Measurements from ENCODE around the gene DYRK2.
"Not testable (repeated sequence)": the region's sequence is repeated elsewhere in the genome, so short reads cannot be mapped to it uniquely, and the experiment has no call there.

Gene DYRK2

DNA sequence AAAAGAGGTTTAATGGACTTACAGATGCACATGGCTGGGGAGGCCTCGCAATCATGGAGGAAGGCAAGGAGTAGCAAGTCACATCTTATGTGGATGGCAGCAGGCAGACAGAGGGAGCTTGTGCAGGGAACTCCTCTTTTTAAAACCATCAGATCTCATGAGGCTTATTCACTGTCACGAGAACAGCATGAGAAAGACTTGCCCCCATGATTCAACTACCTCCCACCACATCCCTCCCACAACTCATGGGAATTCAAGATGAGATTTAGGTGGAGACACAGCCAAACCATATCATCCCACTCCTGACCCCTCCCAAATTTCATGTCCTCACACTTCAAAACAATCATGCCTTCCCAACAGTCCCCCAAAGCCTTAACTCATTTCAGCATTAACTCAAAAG, 24.0 kb downstream of the DYRK2 start:
- FAIRE-seq: not testable (repeated sequence)

GRCh38 chr12:67673509-67673908, 25.0 kb downstream of the DYRK2 start:
- FAIRE-seq: not testable (repeated sequence)

GRCh38 chr12:67674417-67674816, 25.9 kb downstream of the DYRK2 start:
- FAIRE-seq: no peak

DNA sequence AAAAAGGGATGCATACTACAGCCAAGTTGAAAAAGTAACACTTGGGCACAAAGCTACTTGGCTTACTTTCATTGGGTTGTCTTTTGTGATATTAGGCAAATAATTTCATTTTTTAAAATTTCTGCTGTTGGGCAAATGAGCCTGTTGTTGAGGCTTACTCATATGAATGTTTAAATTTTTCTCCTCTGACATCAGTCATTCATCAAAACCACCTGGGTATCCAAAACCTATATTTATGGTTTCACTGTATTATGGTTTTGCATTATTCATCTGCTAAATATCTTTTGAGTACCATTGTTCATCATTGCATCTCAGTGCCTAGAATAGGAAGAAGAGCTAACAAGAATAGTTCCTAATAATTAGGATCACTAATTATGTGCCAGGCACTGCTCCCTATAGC, 28.1 kb downstream of the DYRK2 start:
- FAIRE-seq: no peak

DNA sequence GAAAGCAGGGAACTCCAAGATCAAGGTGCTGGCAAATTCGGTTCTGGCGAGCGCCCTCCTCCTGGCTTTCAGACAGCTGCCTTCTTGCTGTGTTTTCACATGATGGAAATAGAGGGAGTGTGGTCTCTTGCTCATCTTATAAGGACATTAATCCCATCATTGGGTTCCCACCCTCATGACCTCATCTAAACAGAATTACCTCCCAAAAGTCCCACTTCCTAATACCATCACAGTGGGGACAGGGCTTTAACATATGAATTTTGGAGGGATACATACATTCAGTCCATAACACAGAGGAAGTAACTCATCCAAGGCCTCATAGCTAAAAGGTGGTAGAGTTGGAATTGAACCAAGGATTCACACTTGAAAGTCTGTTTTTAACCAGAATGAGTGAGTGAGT, 28.6 kb downstream of the DYRK2 start:
- FAIRE-seq: no peak

DNA sequence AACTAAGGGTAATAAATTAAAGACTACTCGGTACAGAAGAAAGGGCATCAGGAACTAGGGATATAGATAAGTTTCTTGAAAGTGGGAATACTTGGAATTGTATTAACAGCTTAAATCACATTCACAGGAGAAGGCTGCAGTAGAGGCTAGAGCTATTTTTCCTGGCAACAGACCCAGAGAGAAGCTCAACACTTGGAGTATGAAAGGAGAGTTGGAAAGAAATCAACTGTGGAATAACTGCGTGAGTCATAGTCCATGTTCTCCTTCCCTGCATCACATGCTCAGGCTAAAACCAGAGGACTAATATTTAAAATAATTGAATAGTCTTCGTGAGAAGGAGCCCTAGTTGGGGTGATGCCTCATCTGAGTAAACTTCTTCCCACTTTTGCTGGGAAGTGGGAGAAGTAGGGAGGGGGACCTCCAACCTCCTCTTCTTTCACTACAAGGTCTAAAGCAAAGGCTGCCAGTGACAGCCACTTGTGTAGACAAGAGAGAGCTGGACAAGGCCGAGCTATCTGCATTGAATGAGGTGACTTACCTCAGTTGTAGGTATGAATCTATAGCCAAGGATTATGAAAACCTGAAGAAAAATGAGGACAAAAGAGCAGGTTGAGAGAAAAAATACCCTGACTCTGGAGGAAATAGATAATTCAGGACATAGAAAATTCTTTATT, 32.7 kb downstream of the DYRK2 start:
- no peak for FAIRE-seq

- FAIRE-seq: no peak
Measured at GRCh38 chr12:67681941-67682620, 33.5 kb downstream of the DYRK2 start.

DNA sequence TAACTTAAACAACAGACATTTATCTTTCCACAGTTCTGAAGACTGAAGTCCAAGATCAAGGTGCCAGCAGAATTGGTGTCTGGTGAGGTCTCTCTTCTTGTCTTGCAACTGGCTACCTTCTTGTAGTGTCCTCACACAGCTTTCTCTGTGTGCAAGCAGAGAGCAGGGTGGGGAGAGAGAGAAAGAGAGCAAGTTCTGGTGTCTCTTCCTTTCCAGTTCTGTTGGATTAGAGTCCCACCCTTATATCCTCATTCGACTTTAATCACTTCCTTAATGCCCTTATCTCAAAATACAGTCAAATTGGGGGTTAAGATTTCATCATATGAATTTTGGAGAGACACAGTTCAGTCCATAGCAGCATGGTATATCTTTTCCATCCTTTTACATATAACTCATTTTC, 40.8 kb downstream of the DYRK2 start:
- no peak for FAIRE-seq

GRCh38 chr12:67690656-67691055, 42.1 kb downstream of the DYRK2 start:
- FAIRE-seq: no peak

DNA sequence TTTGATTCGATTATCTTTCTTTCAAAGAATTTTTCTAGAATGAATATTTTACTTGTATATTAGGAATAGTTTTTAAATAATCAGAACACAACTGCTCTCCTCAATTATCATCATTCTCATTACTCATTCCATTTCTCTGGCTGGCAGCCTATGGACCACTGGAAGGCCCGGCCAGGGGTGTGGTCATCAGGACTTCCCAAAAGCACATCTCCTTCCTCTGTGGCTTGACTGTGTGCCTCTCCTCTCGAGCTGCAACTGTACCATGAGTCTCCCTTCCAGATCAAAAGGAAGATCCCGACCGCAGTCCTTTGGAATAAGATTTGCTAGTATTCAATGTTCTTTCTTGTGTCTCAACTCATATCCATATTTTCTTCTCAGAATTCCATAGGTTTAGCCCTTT, 42.7 kb downstream of the DYRK2 start:
- no peak for FAIRE-seq

GRCh38 chr12:67692135-67692534, 43.6 kb downstream of the DYRK2 start:
- FAIRE-seq: no peak

DNA sequence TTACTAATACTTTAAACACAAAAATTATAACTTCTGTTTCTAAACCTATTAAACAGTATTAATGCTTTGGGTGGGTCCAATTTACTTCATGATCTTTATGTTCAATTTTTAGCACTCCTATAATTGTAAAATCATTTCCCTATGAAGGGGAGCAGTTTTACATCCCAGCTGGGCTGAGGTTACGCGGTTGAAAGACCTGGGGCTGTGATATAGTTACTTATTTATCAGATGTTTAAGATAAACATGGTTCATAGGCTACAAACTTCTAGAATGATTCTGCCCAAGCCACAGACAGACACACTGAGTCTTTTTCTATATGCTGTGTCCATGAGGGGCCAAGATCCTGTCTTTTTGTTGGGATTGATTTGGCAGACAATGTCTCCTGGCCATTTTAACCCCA, 44.4 kb downstream of the DYRK2 start:
- no peak for FAIRE-seq

- no peak for FAIRE-seq
Measured at GRCh38 chr12:67693894-67694293, 45.3 kb downstream of the DYRK2 start.

DNA sequence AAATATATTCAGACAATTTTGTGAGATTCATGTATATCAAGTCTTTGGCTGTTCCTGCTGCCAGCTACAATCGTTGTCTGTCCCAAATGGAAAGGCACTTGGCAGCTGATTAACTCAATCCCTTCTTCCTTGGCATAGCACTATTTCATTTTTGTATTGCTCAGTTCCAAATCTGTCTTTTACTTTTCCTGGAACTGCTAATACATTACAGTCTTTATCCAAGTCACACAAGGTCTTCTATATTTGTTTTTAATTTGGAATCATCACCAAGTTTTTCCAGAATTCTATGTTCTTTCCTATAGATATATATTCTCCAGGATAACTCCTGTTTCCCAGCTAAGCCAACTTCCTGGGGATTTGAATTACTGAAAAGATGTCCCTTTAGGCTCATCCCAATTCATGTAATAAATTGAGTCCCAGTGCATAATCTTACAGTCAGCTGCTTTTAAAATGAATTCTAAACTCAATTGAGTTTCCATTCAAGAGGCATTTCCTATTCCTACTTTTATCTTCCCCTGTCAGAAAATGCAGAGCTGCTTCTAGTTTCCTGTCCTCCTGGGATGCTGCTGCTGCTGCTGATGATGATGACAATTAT, 45.9 kb downstream of the DYRK2 start:
- FAIRE-seq: no peak

- no peak for FAIRE-seq
Measured at GRCh38 chr12:67695974-67696373, 47.4 kb downstream of the DYRK2 start.

DNA sequence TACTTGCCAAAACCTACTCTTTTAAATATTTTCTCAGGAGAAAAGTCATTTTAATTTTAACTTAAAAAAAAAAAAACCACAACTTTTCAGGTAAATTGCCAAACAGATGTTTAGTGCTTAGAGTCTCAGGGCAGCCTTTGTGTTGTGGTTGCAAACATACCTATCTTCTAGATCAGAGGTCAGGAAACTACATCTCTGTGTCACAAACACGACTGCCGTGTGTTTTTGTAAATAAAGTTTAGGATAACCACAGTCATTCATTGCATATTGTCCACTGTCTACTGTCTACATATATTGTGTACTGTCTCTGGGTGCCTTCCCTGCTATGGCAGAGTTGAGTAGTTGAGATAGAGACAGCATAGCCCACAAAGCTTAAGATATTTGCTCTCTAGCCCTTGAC, 48.9 kb downstream of the DYRK2 start:
- no peak for FAIRE-seq

DNA sequence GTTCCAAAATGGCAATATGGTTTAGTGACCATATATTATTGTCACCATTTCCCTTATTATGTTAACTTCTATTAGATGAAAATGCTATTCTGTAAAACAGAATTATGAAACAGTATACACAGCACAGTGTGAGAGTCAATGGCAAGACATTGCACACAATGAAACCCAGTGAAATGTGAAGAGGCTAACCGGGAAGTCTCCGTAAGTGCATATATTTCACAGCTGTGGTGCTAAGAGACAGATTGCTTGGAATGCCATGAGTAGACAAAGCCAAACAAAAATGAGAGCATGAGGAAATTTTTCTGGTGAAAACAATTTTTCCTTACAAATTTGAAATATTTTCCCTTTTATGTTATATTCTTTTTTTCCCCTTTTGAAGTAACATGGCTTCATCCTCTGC, 49.4 kb downstream of the DYRK2 start:
- FAIRE-seq: no peak

- FAIRE-seq: no peak
Measured at GRCh38 chr12:67698672-67699581, 50.4 kb downstream of the DYRK2 start.

GRCh38 chr12:67701121-67701520, 52.6 kb downstream of the DYRK2 start:
- no peak for FAIRE-seq

DNA sequence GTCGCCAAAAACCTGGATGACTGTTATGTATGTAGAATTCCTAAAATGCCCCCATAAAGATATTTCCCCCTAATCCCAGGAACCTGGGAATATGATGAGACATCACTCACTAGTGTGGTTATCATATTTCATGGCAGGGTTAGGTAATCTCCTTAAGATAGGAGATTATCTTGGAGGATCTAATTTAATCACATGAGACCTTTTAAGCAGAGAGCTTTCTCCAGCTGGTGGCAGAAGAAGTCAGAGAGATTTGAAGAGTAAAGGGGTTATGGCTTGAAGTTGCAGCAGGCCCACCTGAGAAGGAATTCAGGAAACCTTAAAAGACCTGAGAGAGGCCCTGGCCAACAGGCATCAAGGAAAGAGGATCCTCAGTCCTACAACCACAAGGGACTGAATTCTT, 53.6 kb downstream of the DYRK2 start:
- no peak for FAIRE-seq

DNA sequence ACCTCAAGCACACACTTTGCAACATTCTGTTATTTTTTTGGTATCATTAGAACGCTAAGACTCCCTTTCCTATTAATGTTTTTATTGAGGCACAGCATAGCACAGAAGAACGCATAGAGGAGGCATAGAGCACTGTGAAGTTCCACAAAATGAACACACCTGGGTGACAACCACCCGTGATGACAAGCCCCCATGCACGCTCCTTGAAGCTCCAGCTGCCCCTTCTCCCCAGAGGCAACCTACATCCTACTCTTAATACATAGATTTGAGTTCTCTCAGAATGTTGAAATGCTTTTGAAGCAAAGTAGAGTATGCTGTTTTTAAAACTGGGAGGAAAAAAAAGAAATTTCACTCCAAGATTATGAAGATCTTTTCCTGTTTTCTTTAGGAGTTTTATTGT, 55.5 kb downstream of the DYRK2 start:
- FAIRE-seq: no peak

- no peak for FAIRE-seq
Measured at GRCh38 chr12:67705394-67706370, 57.1 kb downstream of the DYRK2 start.

All from A204.1 (cell line).